HG03432 (cell line): ENCODE data around the gene JOSD1.

Experiments
- ATAC-seq: cut with Tn5 transposase; IDR thresholded peaks from one replicate; pipeline ENCODE4 v1.9.1; 2021; ENCODE audit warnings: mild to moderate bottlenecking, moderate library complexity; ENCODE audit not compliant: unreplicated experiment

The JOSD1 gene

DNA sequence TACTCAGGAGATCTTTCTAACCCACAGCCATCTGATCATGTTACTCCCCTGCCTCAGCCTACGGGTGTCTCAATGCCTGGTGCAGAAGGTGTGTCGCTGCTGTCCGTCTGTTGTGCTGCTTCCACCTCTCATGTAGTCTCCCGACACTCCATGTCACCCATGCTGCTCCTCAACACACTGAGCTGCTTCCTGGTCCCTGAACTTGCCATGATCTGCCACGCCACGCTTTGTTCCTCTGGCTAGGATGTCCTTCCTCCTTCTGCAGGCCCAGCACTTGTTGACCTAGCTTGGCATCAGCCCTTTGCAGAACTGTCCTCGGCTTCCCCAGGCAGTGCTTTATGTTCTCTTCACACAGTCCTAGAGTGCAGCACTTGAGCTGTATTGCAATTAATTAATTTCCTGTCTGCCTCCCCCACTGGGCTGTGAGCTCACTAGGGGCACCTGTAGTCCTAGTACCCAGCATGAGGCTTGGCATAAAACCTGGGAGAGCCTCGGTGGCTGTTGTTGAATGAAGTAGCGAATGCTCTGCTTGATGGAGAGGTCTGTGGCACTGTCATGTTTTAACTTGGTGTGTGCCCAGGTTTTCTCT lies 14.5 kb upstream of the JOSD1 start:
- no peak for ATAC-seq

DNA sequence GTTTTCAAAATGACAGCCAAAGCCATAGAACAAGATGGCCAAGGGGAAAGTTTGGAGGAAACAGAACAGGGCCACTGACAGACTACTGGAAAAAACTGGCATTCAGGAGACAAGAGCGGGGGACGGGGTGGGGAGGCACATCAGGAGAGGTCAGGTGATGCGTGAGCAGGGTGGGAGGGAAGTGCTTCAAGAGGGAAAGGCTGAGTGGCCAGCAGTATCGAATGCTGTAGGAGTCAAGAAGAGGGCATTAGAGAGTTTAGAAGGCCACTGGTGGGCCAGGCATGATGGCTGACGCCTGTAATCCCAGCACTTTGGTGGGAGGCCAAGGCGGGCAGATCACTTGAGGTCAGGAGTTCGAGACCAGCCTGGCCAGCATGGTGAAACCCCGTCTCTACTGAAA lies 13.2 kb upstream of the JOSD1 start:
- ATAC-seq: no peak

DNA sequence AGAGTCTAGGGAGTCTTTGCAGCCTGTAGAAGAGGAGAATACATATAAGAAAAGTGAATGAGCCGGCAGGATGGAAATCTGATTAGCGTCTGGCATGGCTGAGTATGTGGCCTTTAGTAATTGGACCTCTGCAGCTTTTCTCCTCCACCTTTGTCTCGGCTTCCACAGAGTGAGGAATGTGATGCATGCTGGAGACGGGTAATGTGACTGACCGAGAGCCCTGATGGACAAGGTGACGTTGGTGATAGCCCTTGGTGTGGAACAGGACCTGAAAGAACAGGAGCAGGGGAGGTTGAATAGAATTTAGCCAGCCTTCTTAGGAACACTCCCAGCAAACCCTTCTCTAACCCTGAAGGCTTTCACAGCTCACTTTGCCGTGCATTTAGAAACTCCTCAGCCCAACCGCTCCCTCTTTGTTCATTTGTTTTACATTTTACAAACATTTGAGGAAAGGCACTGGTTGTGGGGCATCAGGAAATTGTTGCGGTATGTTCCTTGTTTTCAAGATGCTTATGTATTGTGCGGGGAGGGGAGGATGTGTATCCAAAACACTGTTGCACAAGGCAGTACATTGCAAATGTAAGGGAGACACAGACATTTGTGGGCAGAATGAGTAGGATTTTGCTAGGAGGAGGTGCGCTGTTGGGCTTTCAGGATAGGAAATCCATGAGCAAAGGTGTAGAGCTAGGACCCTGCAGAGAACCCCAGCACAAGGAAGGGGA lies 11.9 kb upstream of the JOSD1 start:
- ATAC-seq: no peak

DNA sequence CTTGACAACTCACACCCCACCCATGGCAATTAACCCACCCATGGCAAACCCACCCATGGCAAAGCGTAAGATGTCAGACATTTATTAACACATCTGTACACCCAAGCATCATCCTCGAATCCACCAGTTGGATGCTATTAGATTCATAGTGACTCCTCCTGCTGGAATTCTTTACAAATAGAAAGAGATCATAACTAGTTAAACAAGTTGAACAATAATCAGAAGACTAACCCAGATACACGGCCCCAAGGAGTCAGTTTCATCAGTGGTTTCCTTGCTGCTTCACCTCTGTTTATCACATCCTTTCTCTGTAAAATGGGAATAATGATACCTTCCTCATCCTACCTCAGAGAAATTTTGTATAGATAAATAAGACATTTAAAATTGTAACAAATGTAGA lies 10.1 kb upstream of the JOSD1 start:
- ATAC-seq: no peak

DNA sequence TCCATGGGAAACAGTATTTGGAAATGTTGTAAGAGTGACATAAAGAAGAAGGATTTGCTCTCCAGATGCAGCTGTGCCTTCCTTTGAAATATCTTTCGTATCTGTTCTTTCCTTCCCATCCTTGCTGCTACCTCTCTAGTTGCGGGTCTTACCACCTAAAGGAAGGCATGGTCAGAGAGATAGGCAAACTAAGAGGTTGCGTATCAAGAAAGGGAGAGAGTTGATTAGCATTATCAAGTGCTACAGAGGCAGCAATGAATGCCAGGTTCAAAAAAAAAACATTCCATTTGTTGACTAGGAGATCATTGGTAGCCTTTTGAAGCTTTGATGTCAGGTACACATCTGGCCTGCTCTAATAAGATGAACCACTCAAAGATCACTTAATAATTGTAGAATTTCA lies 9.6 kb upstream of the JOSD1 start:
- no peak for ATAC-seq

DNA sequence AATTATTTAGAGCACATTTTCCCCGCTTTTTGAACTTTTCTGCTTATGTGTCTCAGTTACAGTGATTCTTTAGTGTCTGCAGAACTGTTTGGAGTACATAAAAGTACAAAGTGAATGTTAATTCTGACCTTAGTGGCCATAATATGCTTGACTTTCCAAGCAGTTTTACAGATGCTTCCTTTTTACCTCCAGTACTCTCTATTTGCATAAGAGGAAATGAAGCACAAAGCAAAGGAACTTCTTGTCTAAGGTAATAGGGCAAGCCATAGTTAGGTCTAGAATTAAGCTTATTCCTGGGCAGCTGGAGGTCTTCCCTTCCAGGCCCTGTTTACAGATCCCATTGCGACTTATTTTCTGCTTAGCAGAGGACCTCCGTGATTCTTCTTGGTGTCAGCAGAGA lies 8.6 kb upstream of the JOSD1 start:
- ATAC-seq: no peak

DNA sequence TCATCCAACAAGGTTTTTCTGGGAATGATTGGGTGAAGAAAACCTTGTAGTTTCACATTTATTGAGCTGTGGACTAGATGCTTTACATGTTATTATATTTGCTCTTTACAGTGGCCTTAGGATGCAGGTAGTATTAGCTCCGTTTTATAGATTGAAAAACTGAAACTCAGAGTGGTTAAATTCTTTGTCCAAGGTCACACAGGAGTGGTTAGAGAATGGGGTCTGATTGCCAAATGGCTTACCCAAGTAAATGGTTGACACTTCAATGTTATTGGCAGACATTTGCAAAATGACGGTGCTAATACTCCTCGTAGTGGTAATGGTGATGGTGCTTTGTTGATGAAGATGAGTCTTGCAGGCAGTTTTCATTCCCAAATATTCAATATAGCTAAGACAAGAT lies 7.2 kb upstream of the JOSD1 start:
- ATAC-seq: no peak

DNA sequence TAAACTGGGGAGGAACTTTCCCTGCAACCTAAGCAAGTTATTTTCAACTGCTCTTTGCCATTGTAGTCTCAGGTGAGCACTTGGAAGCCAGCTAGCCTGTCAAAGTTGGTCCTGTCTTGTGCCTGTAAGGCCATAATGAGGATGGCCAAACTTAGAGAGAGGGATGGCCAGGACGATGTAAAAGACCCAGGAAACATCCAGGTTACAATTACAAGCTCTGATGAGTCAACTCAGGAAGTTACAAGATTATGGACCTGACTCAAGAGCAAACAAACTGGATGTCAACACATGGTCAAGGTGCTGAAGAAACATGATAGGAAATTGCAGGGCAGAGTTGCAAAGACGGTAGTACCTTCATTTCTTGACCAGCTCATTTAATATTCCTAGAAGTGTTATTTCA lies 6.6 kb upstream of the JOSD1 start:
- ATAC-seq: no peak

DNA sequence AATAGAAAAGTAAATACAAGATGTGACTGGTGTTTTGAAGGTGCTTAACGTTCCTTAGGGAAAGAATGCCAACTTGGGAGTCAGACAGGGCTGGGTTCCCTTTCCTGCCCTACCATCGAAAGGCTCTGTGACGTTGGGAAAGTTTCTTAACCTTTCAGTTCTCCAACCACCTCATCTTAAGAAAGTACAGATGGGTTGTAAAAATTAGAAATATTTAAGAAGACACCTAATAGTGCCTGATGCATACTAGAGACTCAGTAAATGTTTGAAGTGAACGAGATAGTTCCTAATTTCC lies 6.1 kb upstream of the JOSD1 start:
- ATAC-seq: no peak

DNA sequence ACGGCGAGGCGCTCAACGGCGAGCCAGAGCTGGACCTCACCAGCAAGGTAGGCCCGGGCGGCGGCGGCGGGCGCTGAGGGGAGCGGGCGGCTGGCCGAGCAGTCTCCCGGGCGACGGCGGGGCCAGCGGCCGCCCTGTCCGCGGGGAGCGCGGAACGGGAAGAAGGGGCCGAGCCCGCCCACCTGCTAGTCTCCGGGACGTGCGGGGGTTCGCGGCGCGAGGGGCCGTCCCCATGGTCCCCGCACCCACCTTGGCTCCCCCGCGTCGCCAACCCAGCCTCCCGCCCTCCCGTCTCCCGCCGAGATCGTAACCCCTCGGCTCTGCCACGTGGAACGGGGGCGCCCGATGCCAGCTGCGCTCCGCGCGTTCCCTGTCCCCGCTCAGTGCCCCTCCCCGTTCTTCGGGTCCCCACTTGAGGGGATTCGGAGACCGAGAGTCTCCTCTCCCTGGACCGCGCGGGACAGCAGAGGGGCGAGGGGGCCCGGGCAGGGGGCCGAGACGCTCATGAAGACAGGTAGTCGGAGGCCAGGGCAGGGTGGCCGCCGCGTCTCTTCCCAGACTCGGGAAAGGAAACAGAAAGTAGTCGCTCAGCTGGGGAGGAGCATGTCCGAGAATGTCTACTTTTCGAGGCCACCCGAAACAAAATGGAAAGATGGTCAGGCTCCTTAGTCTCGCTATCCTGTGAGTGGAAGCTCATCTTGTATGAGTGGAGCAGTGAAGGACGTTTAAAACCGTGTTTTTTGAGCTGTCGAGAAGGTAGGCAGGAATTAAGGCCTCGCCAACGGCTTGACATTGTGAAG lies 5.6 kb upstream of the JOSD1 start:
- peak; percentile 1 for ATAC-seq

DNA sequence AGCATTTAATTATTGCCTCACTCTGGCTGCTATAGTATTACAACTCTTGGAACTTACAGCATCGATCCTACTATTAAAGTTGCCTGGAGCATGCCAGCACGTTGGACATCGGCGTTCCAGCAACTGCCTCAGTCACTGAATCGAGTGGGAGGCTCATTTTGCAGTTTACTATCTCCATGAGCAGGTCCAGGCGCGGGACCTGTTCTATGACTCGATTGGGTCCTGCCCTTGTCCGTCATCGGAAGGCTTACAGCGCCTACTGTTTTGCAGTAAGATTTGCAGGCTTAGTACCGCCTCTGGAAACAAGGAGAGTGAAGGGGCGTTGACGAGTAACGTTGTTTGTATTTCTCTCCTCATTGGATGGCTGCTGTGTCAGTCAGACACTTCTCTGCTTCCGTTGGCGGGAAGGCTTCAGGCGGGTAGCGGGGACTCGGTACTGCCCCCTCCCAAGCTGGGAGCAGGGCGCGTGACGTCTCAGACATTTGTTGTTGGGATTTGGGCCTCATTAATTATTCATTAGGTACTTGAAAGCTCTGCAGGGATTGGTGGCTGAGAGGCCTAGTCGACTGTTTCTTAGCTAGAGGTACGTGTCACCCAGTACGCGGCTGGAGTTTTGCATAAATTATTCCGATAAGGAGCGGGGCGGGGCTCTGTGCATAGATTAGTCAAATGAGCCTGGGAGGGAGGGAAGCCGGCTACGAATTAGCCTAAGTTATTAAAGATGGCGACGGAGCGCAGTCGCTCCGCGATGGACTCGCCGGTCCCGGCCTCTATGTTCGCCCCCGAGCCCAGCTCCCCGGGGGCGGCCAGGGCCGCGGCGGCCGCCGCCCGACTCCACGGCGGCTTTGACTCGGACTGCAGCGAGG lies 4.7 kb upstream of the JOSD1 start, which contains the start of gene GTPBP1:
Gene GTPBP1, plus strand, starts transcription at position 710 of the 866 bp plus-strand sequence. Its CDS starts 12 bp downstream, at position 722.
- peak; percentile 72 for ATAC-seq

DNA sequence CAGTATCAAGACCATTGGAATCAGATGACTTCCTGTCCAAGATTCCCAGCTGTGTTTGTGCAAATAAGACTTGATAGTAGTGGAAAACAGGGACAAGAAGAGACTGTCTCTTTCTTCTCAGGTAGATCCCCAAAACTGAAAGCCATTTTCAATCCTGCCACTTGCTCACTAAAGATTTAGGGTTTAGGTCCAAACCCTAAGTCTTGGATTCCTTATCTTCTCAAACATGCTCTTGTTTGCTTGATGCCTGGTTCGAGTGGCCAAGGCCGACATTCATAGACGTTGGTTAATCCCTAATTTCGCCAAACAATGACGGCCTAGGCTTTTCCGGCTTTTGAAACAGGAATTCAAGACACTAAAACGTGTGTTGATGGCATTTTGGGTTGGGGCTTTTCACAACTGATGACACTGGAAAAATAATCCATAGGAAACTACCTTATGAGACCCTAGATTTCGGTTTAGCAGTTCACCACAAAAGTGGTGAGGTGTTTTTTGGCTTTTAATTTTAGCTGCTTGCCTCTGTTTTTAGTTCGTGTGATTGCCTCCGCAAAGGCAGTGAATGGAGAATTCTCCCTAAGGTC lies 4.0 kb upstream of the JOSD1 start:
- ATAC-seq: no peak

DNA sequence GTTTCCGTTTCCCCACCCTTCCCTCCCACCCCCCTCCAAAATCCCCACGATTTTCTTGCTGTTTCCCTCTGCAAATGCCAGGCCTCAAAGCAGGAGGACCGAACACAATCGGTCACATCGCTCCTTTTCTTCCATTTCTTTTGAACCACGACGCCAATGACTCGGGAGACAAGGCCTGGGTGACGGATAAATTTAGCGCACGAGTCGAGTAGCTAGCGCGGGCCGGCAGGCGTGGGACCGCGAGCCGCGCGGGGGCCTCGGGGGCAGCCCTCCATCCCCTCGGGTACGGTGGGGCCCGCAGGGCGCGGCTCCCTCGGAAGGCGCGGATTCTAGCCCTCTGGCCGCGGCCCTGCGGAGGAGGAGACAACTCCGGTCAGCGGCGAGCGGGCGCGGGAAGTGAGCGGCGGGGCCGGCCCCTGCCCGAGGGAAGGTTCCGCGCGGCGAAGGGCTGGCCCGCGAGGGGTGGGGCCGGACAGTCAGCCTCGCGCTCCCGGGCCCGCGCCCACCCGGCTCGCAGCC lies 414 bp downstream of the JOSD1 start:
- peak; percentile 19 for ATAC-seq

DNA sequence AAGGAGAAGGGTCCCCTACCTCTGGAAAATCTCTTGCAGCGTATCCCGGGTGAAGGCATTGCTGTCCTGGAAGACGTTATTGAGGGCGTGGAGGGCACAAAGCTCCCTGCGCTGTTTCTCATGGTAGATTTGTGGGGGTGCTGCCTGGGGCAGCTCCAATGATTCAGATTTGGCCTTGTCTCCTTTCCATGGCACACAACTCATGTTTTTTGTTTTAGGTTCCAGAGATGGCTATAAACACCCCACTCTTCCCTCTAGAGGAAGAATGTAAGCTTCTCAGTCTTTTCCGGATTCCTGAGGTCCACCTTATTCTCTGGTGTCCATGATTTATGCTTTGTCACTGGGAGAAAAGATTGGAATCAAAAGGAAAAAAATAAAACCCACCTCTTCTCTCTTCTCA lies 959 bp downstream of the JOSD1 start:
- ATAC-seq: no peak

DNA sequence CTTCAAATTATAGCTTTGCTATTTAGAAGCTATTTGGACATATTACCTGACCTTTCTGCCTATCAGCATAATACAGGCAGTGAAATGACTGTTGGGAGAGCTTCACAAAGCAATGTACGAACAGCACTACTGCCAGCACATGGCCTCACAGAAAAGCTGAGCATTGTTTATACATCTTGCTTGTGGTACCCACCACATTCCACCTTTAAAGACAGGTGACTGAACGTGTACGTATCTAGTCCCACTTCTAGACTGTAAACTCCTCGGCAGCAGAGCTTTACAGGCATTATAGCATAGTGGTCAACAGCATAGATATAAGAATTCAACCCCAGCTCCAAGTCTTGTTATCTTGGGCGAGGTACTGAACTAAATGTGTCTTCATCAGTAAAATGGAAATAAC lies 1.6 kb downstream of the JOSD1 start:
- ATAC-seq: no peak

DNA sequence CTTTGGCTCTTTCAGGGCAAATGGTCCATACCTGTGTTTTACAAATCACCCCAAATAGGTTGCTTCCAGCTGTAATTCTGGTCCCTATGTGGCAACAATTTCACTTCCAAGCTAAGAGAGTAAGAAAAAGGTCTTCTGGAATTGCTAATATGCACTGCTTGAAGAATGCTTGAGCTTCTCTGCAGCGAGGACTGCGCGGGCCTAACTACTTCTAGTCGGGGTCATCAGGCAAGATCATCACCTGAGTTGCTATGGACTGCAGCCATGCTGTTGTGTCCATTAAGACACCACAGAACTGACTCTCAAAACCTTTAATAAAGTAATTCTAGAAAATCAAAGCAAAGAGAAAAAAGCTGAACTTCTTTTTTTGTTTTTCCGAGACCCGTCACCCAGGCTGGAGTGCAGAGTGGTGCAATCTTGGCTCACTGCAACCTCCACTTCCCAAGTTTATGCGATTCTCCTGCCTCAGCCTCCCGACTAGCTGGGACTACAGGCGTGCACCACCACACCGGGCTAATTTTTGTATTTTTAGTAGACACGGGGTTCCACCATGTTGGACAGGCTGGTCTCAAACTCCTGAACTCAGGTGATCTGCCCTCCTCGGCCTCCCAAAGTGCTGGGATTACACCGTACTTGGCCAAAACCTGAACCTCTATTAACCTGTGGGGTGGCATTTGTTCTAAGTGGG lies 2.2 kb downstream of the JOSD1 start:
- ATAC-seq: no peak

DNA sequence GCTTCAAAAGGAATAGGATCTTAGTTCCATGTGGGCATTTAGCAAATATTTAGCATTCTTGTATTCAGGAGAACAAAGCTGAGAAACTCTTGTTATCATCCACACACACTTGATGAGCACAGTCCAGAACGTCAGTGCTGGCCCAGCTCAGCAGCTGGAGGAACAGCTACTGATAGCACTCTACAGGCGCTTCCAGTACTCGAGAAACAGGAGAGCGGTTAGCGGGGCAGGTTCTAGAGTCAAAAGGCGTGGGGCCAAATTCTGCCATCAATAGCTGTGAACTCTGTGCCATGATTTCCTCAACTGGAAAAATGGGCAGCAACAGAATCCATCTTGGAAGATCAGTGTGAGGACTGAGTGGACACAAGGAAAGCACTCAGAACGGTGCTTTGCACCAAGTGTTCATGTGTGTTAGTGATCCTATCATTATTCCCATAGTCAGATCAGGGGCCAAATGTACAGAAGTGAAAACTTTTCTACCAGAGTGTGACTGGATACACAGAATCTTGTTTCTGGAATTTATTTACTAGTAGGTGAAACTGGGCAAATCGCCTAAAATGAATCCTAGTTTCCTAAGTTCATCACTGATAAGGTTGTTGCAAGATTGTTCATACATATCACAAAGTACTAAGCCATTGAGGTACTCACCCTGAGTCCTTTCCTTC lies 3.2 kb downstream of the JOSD1 start:
- ATAC-seq: no peak

DNA sequence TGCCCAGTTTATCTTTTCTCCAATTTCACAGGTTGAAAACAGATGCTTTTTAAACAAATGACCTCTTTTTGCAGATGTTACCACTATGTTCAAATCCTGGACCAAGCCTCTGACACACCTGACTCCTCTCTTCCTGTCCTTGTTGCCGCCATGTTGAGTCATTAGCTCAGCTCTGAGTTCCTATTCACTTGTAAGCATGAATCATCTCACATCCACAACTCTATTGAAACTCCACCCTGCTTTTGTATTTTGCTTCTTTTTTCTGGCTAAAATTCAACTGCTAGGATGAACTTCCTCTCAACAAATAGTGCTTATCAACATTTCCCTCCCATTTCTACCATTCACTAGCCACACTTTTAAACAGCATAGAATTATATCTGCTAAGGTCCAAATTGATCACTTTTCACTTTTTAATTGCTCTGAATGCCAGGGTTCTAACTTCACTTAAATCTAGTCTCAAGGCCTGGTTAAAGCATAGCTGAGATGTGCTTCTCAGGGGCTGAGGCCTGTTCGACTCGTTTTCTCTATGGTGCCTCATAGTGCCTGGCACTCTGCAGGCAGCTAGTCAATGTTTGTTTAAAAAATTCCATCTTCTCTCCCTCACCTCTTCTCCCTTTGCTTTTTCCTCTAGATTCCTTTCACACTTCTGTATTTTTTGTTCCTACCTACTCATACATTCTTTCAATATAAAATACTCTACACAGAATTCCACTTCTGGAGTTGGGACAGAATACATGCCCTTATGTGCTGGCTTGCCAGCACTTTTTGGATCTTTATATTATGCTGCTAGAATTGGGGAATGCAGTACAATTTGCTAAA lies 3.9 kb downstream of the JOSD1 start:
- ATAC-seq: no peak

DNA sequence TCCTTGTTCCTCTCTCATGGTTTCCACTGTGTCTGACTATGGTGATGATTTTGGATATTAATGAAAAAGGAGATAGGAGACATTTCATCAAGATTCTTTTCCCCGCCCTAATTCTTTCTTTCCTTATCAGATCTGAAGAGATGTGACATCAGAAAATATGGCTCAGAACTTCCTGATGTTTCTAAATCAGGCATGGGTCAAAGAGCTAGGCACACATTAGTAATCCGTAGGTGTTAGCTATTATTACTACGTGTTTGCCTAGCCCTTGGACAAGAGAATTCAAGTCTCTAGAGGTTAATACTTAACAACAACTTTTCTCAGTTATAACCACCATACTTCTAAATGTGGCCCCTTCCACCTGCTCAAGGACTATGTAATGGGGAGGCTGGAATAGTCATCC lies 5.8 kb downstream of the JOSD1 start:
- no peak for ATAC-seq
